ENCODE results near the gene SEMA6A. TPM values are rescaled to one million over a fixed set of nuclear protein-coding genes. Genes with fewer than 3 reads are reported as not detected.

SEMA6A gene
- total RNA-seq, 2 experiments from 2014 or later, result not detected

DNA sequence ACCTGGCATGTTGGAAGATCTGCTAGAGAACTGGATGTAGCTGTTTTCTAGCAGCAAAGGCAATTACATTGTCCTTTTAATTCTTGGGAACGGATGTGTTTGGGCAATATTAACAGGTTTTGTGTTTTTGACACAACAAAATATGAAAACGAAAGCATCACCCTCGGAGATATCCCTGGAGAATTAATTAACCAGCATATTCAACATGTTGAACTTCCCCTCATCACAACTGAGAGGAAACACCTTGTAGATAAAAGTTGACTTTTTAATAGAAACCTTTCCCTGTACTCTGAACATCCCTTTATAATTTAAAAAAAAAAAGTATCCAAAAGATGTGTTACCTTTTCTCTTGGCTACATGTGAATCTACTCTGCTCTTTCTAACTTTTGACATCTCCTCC is 13.0 kb downstream of the SEMA6A start:
- no peaks in the 10 kb centered on the region for H3K9me2 ChIP-seq (ENCODE audit: insufficient read depth, low read length)
- CTCF ChIA-PET (ENCODE audit: unreplicated experiment), result no interaction called here
- no peaks in the 10 kb centered on the region for H3K9me3 ChIP-seq (ENCODE audit: low read length)
- no peak for DNase-seq (ENCODE audit: low spot score)
- no peak overlapping the region for H3K4me2 ChIP-seq (ENCODE audit: low read length)
- no peaks in the 10 kb centered on the region for H3K36me3 ChIP-seq (ENCODE audit: insufficient read depth, low read length)
- H3K4me1 ChIP-seq (ENCODE audit: insufficient read depth, low read length, poor library complexity, severe bottlenecking), result no peaks in the 10 kb centered on the region
- no peaks in the 10 kb centered on the region for H3K79me2 ChIP-seq (ENCODE audit: insufficient read depth, low read depth, low read length)
- TF ChIP-seq, protein P1, sequence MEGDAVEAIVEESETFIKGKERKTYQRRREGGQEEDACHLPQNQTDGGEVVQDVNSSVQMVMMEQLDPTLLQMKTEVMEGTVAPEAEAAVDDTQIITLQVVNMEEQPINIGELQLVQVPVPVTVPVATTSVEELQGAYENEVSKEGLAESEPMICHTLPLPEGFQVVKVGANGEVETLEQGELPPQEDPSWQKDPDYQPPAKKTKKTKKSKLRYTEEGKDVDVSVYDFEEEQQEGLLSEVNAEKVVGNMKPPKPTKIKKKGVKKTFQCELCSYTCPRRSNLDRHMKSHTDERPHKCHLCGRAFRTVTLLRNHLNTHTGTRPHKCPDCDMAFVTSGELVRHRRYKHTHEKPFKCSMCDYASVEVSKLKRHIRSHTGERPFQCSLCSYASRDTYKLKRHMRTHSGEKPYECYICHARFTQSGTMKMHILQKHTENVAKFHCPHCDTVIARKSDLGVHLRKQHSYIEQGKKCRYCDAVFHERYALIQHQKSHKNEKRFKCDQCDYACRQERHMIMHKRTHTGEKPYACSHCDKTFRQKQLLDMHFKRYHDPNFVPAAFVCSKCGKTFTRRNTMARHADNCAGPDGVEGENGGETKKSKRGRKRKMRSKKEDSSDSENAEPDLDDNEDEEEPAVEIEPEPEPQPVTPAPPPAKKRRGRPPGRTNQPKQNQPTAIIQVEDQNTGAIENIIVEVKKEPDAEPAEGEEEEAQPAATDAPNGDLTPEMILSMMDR (conservative IDR thresholded peaks at IDR 0.05; ENCODE audit: low read length), result no peak
- TF ChIP-seq EZH2phosphoT487 (IDR thresholded peaks at IDR 0.05; ENCODE audit: borderline replicate concordance, low read depth, low read length), result no peak
- POLR2A ChIA-PET, result no interaction called here
- no TSS peak for BruUV-seq (replicated peaks)
- H3K27ac ChIP-seq (ENCODE audit: low read depth, low read length, poor library complexity, severe bottlenecking), result no peak overlapping the region
- intact Hi-C loops (cut with micrococcal nuclease; ENCODE audit: unreplicated experiment), result no loop called here
- H4K20me1 ChIP-seq (ENCODE audit: insufficient read depth, low read length), result no peaks in the 10 kb centered on the region
- H3K4me3 ChIP-seq (ENCODE audit: low read depth, low read length, poor library complexity, severe bottlenecking), result no peak overlapping the region
- no peak overlapping the region for H2AFZ ChIP-seq (ENCODE audit: low read length)

DNA sequence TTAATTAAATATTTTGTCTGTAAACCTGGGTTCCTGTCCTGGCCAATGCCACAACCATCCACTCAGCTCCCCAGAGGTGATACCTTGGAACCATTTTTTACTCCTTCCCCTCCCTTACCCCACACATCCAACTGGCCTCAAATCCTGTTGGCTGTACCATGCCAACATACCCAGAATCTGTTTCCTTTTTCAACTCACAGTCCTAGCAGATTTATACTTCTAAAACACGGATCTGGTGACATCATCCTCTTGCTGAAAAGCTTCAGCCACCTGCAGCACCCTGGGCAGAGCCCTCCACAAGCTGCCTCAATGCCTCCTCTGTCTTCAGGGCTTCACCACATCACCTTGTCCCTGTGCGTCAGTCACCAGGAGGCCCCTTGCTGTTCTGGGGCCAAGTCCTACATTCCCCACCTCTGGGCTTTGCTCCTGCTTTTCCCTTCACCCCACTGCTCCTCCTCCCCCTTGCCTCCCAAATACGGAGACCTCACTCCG is 14.9 kb downstream of the SEMA6A start:
- no peak overlapping the region for H3K27ac ChIP-seq (ENCODE audit: low read depth, low read length, poor library complexity, severe bottlenecking)
- BruUV-seq (replicated peaks), result no TSS peak
- CTCF ChIA-PET (ENCODE audit: unreplicated experiment), result no interaction called here
- no peaks in the 10 kb centered on the region for H3K9me3 ChIP-seq (ENCODE audit: low read length)
- no peak overlapping the region for H3K4me3 ChIP-seq (ENCODE audit: low read depth, low read length, poor library complexity, severe bottlenecking)
- H2AFZ ChIP-seq (ENCODE audit: low read length), result no peak overlapping the region
- H3K4me1 ChIP-seq (ENCODE audit: insufficient read depth, low read length, poor library complexity, severe bottlenecking), result no peaks in the 10 kb centered on the region
- TF ChIP-seq EZH2phosphoT487 (IDR thresholded peaks at IDR 0.05; ENCODE audit: borderline replicate concordance, low read depth, low read length), result no peak
- TF ChIP-seq, protein P1 (conservative IDR thresholded peaks at IDR 0.05; ENCODE audit: low read length), result no peak
- POLR2A ChIA-PET, result no interaction called here
- H3K36me3 ChIP-seq (ENCODE audit: insufficient read depth, low read length), result no peaks in the 10 kb centered on the region
- intact Hi-C loops (cut with micrococcal nuclease; ENCODE audit: unreplicated experiment), result loop anchor here (5.0 kb wide), 1 partner anchor 388 kb away; no protein-coding TSS in a partner anchor
- H4K20me1 ChIP-seq (ENCODE audit: insufficient read depth, low read length), result no peaks in the 10 kb centered on the region
- H3K4me2 ChIP-seq (ENCODE audit: low read length), result no peak overlapping the region
- DNase-seq (ENCODE audit: low spot score), result no peak
- H3K79me2 ChIP-seq (ENCODE audit: insufficient read depth, low read depth, low read length), result no peaks in the 10 kb centered on the region
- no peaks in the 10 kb centered on the region for H3K9me2 ChIP-seq (ENCODE audit: insufficient read depth, low read length)

DNA sequence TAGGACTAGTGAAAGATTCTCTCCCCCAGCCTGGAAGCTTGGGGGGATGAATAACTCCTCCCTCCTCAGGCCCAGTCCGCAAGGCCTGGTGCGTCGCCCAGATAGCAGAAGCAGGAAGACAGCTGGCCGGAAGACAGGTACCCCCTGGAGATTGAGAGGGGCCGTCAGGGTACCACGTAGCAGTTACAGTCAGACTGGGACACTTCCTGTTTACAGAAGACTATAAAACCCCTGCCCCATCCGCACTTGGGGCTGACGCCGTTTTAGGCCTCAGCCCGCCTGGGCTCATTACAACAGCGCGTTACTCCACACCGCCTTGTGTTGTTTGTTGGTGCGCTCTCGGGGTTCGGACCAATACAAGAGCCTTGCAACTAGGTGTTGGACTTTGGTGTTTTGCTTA is 15.4 kb downstream of the SEMA6A start:
- no peaks in the 10 kb centered on the region for H3K4me1 ChIP-seq (ENCODE audit: insufficient read depth, low read length, poor library complexity, severe bottlenecking)
- H3K79me2 ChIP-seq (ENCODE audit: insufficient read depth, low read depth, low read length), result no peaks in the 10 kb centered on the region
- H3K9me2 ChIP-seq (ENCODE audit: insufficient read depth, low read length), result no peaks in the 10 kb centered on the region
- no peak overlapping the region for H3K4me3 ChIP-seq (ENCODE audit: low read depth, low read length, poor library complexity, severe bottlenecking)
- no peaks in the 10 kb centered on the region for H3K9me3 ChIP-seq (ENCODE audit: low read length)
- H3K4me2 ChIP-seq (ENCODE audit: low read length), result no peak overlapping the region
- DNase-seq (ENCODE audit: low spot score), result no peak
- no TSS peak for BruUV-seq (replicated peaks)
- TF ChIP-seq, protein P1 (conservative IDR thresholded peaks at IDR 0.05; ENCODE audit: low read length), result no peak
- no peak for TF ChIP-seq EZH2phosphoT487 (IDR thresholded peaks at IDR 0.05; ENCODE audit: borderline replicate concordance, low read depth, low read length)
- ChIA-PET POLR2A (no interaction called here), CTCF (ENCODE audit: unreplicated experiment) (no interaction called here)
- H4K20me1 ChIP-seq (ENCODE audit: insufficient read depth, low read length), result no peaks in the 10 kb centered on the region
- H3K36me3 ChIP-seq (ENCODE audit: insufficient read depth, low read length), result no peaks in the 10 kb centered on the region
- H2AFZ ChIP-seq (ENCODE audit: low read length), result no peak overlapping the region
- intact Hi-C loops (cut with micrococcal nuclease; ENCODE audit: unreplicated experiment), result loop anchor here (5.0 kb wide), 1 partner anchor 388 kb away; no protein-coding TSS in a partner anchor
- H3K27ac ChIP-seq (ENCODE audit: low read depth, low read length, poor library complexity, severe bottlenecking), result no peak overlapping the region
